HG03521 (cell line): ENCODE results near the gene NUMB.
"Not testable (repeated sequence)": the region's sequence is repeated elsewhere in the genome, so short reads cannot be mapped to it uniquely, and the experiment has no call there.

Source experiments
- ATAC-seq: cut with Tn5 transposase; IDR thresholded peaks from one replicate; pipeline ENCODE4 v1.9.1; 2021; ENCODE audit warnings: mild to moderate bottlenecking, moderate library complexity; ENCODE audit not compliant: unreplicated experiment

NUMB gene

GRCh38 chr14:73424453-73424852, 33.9 kb downstream of the NUMB start:
- no peak for ATAC-seq

- not testable (repeated sequence) for ATAC-seq
Observed at GRCh38 chr14:73423092-73423491, 35.3 kb downstream of the NUMB start.

- ATAC-seq = no peak
Observed at GRCh38 chr14:73422515-73422914, 35.8 kb downstream of the NUMB start.

- ATAC-seq = no peak
Observed at GRCh38 chr14:73418227-73418626, 40.1 kb downstream of the NUMB start.

GRCh38 chr14:73406248-73406647, 52.1 kb downstream of the NUMB start:
- not testable (repeated sequence) for ATAC-seq

- no peak for ATAC-seq
Observed at GRCh38 chr14:73403181-73403752, 55.1 kb downstream of the NUMB start.

GRCh38 chr14:73402579-73402978, 55.8 kb downstream of the NUMB start:
- no peak for ATAC-seq

GRCh38 chr14:73397810-73398209, 60.5 kb downstream of the NUMB start:
- ATAC-seq = no peak

GRCh38 chr14:73394317-73394716, 64.0 kb downstream of the NUMB start:
- no peak for ATAC-seq

GRCh38 chr14:73393375-73393774, 65.0 kb downstream of the NUMB start:
- ATAC-seq = no peak

- no peak for ATAC-seq
Observed at GRCh38 chr14:73392329-73393257, 65.8 kb downstream of the NUMB start.

GRCh38 chr14:73387860-73388259, 70.5 kb downstream of the NUMB start:
- ATAC-seq = not testable (repeated sequence)

- no peak for ATAC-seq
Observed at GRCh38 chr14:73386342-73386741, 72.0 kb downstream of the NUMB start.

- ATAC-seq = not testable (repeated sequence)
Observed at GRCh38 chr14:73385021-73385420, 73.3 kb downstream of the NUMB start.

- no peak for ATAC-seq
Observed at GRCh38 chr14:73383356-73383755, 75.0 kb downstream of the NUMB start.

- ATAC-seq = no peak
Observed at GRCh38 chr14:73381380-73382013, 76.8 kb downstream of the NUMB start.

- ATAC-seq = no peak
Observed at GRCh38 chr14:73376585-73376984, 81.8 kb downstream of the NUMB start.

GRCh38 chr14:73375861-73376260, 82.5 kb downstream of the NUMB start:
- ATAC-seq = no peak

GRCh38 chr14:73374218-73374617, 84.1 kb downstream of the NUMB start:
- ATAC-seq = no peak

GRCh38 chr14:73372529-73372928, 85.8 kb downstream of the NUMB start:
- ATAC-seq = no peak

- no peak for ATAC-seq
Observed at GRCh38 chr14:73370561-73370960, 87.8 kb downstream of the NUMB start.

GRCh38 chr14:73369428-73369827, 88.9 kb downstream of the NUMB start:
- no peak for ATAC-seq
